GM19438 (cell line): Measurements from ENCODE around the gene STK32B.
"Not testable (repeated sequence)": the region's sequence is repeated elsewhere in the genome, so short reads cannot be mapped to it uniquely, and the experiment has no call there.

Source experiments
- ATAC-seq: cut with Tn5 transposase; IDR thresholded peaks from one replicate; pipeline ENCODE4 v1.9.1; 2021; ENCODE audit warnings: low read depth; ENCODE audit not compliant: unreplicated experiment

The STK32B gene

DNA sequence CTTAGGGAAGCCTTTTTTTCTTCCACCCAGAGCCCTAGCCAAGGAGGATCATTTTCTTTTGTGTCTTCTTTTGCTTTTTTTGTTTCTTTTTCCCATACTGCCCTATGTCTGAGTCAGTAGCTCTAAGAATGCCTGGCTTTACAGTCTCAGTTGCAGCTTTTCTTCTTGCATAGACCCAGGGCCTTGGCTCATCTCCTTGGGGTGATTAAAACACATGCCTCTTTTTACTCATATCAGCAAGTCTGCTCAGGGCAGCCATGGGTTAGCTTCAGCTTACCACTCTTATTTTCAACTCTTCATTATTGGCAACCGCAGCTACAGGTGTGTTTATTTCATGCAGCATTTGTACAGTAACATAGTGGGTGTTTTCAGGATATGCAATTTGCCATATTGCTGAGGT is 196.5 kb downstream of the STK32B start:
- ATAC-seq, result no peak

DNA sequence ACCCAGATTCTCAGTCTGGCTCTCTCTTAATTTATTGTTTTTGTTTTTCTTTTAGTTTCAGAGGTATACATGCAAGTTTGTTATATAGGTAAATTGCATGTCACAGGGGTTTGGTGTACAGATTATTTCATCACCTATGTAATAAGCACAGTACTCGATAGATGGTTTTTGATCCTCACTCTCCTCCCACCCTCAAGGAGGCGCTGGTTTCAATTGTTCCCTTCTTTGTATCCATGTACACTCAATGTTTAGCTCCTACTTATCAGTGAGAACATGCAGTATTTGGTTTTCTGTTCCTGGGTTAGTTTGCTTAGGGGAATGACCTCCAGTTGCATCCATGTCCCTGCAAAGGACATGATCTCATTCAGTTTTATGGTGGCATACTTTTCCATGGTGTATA is 198.4 kb downstream of the STK32B start:
- ATAC-seq, result no peak

DNA sequence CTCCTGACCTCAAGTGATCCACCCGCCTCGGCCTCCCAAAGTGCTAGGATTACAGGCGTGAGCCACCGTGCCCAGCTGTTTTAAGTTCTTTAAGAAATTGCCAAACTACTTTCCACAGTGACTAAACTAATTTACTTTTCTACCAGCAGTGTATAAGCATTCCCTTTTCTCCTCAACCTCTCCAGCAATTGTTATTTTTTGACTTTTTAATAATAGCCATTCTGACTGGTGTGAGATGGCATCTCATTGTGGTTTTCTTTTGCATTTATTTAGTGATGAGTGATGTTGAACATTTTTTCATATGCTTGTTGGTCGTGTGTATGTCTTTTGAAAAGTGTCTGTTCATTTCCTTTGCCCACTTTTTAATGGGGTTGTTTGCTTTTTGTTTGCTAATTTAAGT is 199.3 kb downstream of the STK32B start:
- not testable (repeated sequence) for ATAC-seq

DNA sequence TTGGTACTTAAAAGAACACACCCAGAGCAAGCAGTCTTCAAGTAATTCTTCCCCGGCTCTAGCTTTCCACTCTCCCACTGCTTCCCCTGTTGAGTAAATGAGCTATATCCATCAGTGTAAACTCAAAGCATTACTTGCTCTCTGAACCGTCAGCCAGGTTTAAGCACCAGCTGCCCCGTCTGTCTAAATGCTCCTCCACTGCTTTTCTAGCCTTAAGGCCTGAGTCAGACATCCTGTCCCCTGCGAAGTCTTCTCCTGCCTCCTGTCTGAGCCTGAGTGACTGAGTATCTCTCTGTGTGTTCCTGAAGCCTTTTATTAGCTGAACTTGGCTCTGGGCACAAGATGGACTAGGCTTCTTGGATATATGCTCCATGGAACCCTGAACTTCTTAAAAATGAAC is 205.1 kb downstream of the STK32B start:
- ATAC-seq, result no peak

DNA sequence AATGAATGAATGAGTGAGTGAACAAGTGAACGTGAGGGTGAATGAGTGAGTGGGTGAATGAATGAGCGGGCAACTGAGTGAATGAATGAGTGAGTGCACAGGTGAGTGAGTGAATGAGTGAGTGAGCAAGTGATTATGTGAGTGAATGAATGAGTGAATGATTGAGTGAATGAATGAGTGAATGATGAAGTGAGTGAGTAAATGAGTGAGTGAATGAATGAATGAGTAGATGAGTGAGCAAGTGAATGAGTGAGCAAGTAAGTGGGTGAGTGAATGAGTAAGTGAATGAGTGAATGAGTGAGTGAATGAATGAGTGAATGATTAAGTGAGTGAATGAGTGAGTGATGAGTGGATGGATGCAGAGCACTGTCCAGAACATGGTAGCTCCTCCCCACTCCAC is 205.8 kb downstream of the STK32B start:
- no peak for ATAC-seq

DNA sequence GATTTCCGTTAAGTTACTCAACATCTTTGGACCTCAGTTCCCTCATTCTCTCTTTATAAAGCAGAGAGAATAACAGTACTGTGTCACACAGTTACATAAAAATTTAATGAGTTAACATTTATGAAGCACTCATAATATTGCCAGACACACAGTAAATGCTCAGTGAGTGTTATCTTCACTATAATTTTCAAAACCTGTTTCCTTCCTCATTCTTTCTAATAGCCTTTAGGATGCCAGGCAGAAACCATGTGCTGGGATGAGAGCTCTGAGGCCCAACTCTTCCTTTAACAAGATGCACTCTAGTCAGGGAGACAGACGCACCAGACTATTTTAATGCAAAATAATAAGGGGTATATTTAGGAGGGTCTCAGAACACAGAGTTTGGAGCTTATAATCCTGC is 208.2 kb downstream of the STK32B start:
- ATAC-seq, result no peak

DNA sequence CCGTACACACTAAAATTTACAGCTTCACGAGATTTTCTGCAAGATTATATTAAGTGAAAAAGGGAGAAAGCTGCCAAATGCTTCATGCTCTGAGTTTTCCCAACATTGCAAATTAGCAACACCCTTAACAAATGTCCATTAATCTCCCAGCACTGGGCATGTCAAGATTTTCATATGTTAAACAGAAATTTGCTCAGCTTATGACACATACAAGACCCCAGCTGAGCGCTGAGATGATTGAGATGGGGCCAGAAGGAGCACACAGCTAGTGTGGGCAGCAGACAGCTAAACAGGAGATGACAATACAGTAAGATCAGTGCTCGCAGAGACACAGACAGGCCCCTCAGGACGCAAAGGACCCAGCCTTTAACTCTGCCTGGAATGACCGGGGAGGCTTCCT is 208.8 kb downstream of the STK32B start:
- no peak for ATAC-seq

DNA sequence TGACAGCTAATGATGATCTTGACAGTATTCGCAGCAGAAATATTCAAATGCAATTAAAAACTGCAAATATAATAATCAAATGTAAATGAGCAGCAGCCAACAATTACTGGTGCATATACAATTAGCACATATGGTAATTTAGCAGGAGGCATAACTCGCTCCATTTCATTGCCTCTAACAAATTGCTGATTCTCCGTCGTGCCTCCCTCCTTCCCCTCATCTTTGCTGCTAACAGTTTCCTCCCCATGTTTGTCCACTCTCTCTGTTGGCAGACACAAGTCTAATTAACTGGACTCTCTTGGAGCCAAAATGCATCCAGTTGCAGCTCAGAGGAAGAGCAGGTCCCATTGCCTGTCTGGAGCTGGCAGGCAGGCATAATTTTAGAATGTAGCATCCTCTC is 210.6 kb downstream of the STK32B start:
- no peak for ATAC-seq

DNA sequence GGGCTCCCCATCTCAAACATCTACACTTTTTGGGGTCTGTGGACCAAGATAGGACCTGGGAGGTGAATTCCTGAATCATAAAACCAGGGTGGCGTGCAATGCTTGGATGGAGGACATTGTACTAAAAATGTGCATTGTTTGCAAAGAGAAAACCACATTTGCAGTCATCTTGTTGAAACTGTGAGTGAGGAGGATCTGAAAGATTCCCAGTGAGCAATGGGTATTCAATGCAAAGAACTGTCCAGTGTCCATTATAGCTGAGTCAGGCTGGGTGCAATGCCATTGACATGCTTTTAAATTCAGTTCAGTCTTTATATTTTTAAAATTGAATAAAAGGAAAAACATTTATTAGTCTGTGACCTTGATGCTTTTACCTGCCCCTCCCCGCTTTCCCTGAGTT is 215.7 kb downstream of the STK32B start:
- ATAC-seq, result no peak

DNA sequence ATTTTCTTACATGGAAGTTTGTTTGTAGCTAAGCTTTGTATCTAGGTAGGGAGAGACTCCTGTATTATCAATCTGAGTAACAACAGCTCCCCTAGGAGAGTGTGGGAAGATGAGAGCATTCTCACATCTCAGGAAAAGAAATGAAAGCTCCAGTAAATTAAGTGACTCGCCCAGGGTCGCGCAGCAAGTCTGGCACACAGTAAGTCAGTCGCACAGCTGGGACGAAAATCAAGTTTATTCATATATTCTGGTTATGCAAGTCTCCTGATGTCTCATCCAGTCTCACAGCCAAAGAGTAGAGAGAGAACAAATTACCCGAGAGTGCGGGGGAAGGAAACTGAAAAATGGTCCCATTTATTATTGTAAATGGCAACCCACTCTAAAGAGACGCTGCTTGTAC is 216.1 kb downstream of the STK32B start:
- no peak for ATAC-seq

DNA sequence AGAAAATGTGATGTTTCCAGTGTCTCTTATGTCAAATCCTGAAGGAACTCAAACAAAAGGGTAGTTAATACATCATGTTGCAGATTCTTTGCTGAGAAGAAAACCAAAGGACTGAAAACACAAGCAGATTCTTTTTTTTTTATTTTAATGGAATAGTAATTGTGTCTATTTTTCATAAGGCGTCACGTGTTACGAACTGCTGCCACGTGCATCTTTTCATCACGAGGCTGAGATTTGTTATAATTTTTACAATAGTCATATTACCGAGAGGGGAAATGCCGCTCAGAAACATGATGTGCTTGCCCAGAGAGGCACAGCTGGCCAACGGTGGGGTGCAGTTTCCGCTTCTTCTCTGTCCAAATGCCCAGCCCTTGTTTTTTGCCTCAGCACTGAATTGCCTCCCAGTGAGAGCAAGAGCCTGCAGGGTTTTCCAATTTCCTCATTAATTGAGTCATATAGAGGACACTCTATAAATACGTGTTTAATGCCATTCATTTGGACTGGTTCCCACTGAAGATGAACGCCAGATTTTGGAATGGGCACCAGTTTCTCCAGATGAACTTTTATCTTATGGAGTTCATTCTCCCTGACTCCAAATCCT is 225.3 kb downstream of the STK32B start:
- no peak for ATAC-seq

DNA sequence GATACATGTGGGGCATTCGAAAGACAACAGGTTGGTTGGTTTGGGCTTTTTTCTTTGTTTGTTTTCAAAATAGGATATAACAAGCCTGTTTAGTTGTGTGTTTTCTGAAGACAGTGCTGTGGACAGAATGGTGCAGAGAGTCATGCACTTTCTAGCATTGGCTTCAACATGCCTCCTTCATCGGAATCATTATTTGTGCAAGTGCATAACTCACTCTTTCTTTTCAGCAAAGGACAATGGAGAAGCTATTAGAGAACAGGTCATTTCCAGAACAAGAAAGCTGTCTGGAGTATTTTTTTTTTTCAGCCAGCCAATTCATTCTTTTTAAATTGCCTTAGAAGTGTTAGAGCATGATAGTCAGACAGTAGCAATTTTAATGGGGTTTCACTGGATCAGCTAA is 225.8 kb downstream of the STK32B start:
- no peak for ATAC-seq

DNA sequence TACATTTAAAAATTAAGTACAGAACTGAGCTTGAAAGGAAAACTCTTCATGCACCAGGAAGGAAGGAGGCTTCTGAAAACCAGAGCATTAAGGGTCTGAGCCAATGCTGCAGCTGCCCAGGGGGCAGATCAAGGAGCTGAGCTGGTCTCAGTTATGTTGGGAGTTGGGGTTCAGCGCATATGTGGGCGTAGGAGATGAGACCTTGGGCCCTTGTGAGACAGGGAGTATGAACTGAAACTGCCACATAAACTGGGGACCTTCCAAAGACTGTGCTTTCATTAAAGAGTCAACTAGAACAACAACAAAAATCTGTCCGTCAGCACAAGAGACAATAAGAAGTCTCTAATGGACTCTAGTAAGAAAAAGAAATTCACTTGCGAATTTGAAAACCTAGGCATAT is 226.9 kb downstream of the STK32B start:
- no peak for ATAC-seq

DNA sequence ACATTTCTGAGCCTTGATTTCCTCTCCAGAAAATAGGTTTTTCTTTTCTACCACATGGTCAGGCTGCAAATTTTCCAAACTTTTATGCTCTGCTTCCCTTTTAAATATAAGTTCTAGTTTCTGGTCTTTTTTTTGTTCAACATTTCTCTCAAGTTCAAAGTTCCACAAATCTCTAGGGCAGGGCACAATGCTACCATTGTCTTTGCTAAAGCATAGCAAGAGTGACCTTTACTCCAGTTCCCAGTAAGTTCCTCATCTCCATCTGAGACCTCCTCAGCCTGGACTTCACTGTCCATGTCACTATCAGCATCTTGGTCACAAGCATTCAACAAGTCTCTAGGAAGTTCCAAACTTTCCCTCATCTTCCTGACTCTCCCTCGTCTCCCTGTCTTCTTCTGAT is 228.8 kb downstream of the STK32B start:
- not testable (repeated sequence) for ATAC-seq

DNA sequence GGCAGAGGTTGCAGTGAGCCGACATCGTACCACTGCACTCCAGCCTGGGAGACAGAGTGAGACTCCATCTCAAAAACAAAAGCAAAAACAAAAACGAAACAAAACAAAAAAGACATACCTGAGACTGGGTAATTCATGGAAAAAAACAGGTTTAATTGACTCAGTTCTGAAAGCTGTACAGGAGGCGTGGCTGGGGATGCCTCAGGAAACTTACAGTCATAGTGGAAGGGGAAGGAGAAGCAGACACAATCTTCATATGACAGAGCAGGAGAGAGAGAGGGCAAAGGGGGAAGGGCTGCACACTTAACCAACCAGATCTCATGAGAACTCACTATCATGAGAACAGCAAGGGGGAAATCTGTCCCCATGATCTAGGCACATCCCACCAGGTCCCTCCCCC is 229.5 kb downstream of the STK32B start:
- ATAC-seq, result no peak

DNA sequence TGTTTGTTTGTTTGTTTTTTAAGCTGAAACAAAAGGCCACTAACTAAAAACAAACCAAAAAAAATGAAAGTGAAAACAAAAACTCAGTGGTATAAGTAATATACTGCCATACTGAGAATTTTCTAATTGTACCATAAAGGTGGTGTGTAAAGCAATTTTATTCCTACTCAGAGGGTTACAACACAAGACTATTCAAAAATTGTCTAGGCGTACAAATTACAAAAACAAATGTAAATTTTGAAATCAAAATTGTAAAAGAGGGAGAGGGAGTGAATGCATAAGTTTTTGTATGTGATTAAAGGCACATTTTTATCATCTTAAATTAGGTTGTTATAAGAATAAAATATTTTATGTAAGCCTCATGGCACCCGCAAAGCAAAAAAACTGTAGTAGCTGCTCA is 232.6 kb downstream of the STK32B start:
- no peak for ATAC-seq

DNA sequence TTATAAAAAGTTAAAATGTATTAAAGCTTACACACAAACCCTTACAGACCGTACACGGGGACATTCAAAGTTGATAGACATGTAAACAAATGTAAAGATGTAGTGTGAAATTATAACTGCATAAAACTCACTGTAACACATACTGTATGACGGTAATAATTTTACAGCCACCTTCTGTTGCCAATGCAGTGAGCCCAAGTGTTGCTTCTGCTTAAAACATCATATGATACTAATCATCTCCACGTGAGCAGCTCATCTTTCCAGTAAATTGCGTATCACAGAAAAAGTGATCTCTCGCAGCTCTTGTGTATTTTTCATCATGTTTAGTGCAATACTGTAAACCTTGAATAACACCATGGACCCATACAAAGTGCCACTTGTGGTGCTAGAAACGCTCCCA is 233.2 kb downstream of the STK32B start:
- ATAC-seq, result no peak

DNA sequence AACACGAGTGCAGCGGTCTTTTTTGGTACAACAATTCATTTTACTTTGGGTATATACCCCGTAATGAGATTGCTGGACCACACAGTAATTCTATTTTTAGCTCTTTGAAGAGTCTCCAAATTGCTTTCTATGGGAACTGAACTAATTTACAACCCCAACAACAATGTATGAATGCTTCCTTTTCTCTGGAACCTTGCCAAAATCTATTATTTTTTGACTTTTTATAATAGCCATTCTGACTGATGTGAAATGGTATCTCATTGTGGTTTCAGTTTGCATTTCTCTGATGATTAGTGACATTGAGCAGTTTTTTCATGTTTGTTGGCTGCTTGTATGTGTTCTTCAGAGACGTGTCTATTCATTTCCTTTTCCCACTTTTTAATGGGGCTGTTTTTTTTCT is 240.8 kb downstream of the STK32B start:
- no peak for ATAC-seq

DNA sequence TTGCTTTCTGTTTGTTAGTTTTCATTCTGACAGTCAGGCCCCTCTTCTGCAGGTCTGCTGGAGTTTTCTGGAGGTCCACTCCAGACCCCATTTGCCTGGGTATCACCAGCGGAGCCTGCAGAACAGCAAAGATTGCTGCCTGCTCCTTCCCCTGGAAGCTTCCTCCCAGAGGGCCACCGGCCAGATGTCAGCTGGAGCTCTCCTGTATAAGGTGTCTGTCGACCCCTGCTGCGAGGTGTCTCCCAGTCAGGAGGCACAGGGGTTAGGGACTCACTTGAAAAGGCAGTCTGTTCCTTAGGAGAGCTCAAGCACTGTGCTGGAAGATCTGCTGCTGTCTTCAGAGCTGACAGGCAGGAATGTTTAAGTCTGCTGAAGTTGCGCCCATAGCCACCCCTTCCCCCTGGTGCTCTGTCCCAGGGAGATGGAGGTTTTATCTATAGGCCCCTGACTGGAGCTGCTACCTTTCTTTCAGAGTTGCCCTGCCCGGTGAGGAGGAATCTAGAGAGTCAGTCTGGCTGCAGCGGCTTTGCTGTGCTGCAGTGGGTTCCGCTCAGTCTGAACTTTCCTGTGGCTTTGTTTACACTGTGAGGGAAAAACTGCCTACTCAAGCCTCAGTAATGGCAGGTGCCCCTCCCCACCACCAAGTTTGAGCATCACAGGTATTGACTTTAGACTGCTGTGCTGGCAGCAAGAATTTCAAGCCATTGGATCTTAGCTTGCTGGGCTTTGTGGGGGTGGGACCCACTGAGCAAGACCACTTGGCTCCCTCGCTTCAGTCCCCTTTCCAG is 246.9 kb downstream of the STK32B start:
- not testable (repeated sequence) for ATAC-seq

DNA sequence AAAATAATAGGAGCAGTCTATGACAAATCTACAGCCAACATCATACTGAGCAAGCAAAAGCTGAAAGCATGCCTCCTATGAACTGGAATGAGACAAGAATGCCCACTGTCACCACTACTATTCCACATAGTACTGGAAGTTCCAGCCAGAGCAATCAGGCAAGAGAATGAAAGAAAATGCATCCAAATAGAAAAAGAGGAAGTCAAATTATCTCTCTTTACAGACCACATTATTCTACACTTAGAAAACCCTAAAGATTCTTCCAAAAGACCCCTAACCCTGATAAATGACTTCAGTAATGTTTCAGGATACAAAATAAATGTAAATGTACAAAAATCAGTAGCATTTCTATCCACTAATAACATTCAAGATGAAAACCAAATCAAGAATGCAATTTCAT is 249.0 kb downstream of the STK32B start:
- no peak for ATAC-seq

DNA sequence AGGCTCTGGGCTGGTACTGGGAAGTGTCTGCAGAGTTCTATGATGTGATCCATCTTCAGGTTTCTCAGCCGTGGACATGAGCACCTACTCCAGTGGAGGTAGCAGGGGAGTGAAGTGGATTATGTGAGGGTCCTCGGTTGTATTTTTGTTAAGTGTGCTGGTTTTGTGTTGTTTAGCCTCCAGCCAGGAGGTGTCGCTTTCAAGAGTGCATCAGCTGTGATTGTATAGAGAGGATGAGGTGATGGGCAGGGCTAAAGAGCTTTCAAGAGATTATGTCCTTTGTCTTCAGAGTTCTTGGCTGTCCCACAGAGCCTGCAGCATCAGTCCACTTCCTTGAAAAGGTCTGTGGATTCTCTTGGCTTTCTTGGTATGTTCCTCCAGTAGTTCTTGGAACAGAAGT is 256.6 kb downstream of the STK32B start:
- ATAC-seq, result no peak

DNA sequence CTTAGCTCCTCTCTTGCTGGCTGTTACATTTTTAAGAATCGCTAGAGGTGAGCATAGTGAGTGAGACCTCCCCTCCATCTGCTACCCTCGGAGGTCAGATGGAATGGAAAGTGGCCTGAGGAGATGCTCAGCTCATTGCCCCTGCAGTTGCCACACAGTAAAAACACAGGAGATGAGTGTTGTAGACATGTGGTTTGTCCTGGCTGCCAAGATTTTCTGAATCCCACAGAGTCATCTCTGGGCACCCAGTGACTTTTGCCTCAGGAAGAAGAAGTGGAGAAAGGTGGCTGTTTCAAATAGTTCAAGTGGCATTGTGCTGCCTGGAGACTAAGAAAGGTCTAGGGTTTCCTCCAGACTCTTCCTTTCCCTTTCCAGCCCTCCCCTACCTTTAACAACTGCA is 271.0 kb downstream of the STK32B start:
- no peak for ATAC-seq
